CD14-positive monocyte (primary cell): ENCODE measurements around the gene ALAS1. TPM values are rescaled to one million over a fixed set of nuclear protein-coding genes. Genes with fewer than 3 reads are reported as not detected.
A peak's percentile ranks its signal among the peaks of the same experiment; 100 is the strongest.

Source experiments
- DNase-seq, 3 donors: peaks; one replicate each; pipeline ENCODE4 v3.0.0-alpha.2; 2011 to 2022
- H2AFZ ChIP-seq: 2 replicates; pipeline ENCODE4 v1.6.0; 2012; ENCODE audit warnings: mild to moderate bottlenecking, low read depth, low read length, inconsistent platforms; ENCODE audit not compliant: insufficient read depth, poor library complexity, severe bottlenecking
- H3K27ac ChIP-seq, 2 donors: 1 replicate in 1 of 2; 2 replicates in 1 of 2; pipeline ENCODE4 v1.5.1; 2012 to 2013; ENCODE audit warnings: low read length in 2 of 2, control low read depth in 1 of 2, inconsistent platforms in 1 of 2, low read depth in 1 of 2, mild to moderate bottlenecking in 1 of 2
- H3K27me3 ChIP-seq, 2 donors: one replicate each; pipeline versions ENCODE4 v1.6.0 to v1.6.1; 2011 to 2013; ENCODE audit warnings: low read length in 2 of 2; ENCODE audit not compliant: control insufficient read depth in 2 of 2, insufficient read depth in 2 of 2
- H3K36me3 ChIP-seq, 2 donors: replicated peaks in 1 of 2; 1 replicate in 1 of 2; 2 replicates in 1 of 2; pipeline versions ENCODE4 v1.5.1 to v1.6.1; 2012 to 2013; ENCODE audit warnings: low read length in 2 of 2, control low read depth in 1 of 2, inconsistent platforms in 1 of 2, mild to moderate bottlenecking in 1 of 2; ENCODE audit not compliant: insufficient read depth in 2 of 2, control insufficient read depth in 1 of 2
- H3K4me1 ChIP-seq, 2 donors: 1 replicate in 1 of 2; 2 replicates in 1 of 2; pipeline versions ENCODE4 v1.5.1 to v1.6.1; 2012 to 2013; ENCODE audit warnings: low read length in 2 of 2, control low read depth in 1 of 2, inconsistent platforms in 1 of 2, mild to moderate bottlenecking in 1 of 2, moderate library complexity in 1 of 2; ENCODE audit not compliant: insufficient read depth in 2 of 2, control insufficient read depth in 1 of 2
- H3K4me2 ChIP-seq: replicated peaks from 2 replicates; pipeline ENCODE3; 2012; ENCODE audit warnings: low read length, moderate library complexity, mild to moderate bottlenecking; ENCODE audit not compliant: poor library complexity, severe bottlenecking; ENCODE audit errors: extremely low read depth
- H3K4me3 ChIP-seq, 3 experiments: fragments of 200-600 bp in 1 of 3; sonication (generic) in 1 of 3; replicated peaks in 1 of 3; 1 replicate in 2 of 3; 2 replicates in 1 of 3; pipeline ENCODE4 v1.5.1; 2011 to 2013; ENCODE audit warnings: low read length in 3 of 3, mild to moderate bottlenecking in 3 of 3, control low read depth in 2 of 3, low read depth in 2 of 3, inconsistent platforms in 1 of 3, moderate library complexity in 1 of 3
- H3K79me2 ChIP-seq: 2 replicates; pipeline ENCODE4 v1.6.0; 2012; ENCODE audit warnings: mild to moderate bottlenecking, control low read depth, inconsistent platforms, low read length, moderate library complexity; ENCODE audit not compliant: insufficient read depth
- H3K9ac ChIP-seq: 2 replicates; pipeline ENCODE4 v1.6.0; 2017; ENCODE audit warnings: low read length, mild to moderate bottlenecking; ENCODE audit not compliant: insufficient read depth, poor library complexity, severe bottlenecking
- H3K9me3 ChIP-seq, 2 donors: replicated peaks in 1 of 2; 1 replicate in 1 of 2; 2 replicates in 1 of 2; pipeline versions ENCODE4 v1.5.1 to v1.6.1; 2012 to 2013; ENCODE audit warnings: low read length in 2 of 2, control low read depth in 1 of 2; ENCODE audit not compliant: control insufficient read depth in 1 of 2, insufficient read depth in 1 of 2
- H4K20me1 ChIP-seq: 2 replicates; pipeline ENCODE4 v1.6.0; 2012; ENCODE audit warnings: mild to moderate bottlenecking, low read length, control low read depth, moderate library complexity; ENCODE audit not compliant: insufficient read depth
- H3K27ac Mint-ChIP-seq, 7 donors: one replicate each; pipeline ENCODE4 v1.8.0; 2020; ENCODE audit warnings: mild to moderate bottlenecking in 7 of 7, mixed read lengths in 7 of 7, moderate library complexity in 6 of 7, inconsistent platforms in 2 of 7
- H3K27me3 Mint-ChIP-seq, 3 donors: one replicate each; pipeline ENCODE4 v1.8.0; 2021 to 2022; ENCODE audit warnings: low read depth in 3 of 3, mild to moderate bottlenecking in 3 of 3, mixed read lengths in 3 of 3, moderate library complexity in 3 of 3, inconsistent platforms in 1 of 3
- H3K36me3 Mint-ChIP-seq, 2 donors: one replicate each; pipeline ENCODE4 v1.8.0; 2020; ENCODE audit warnings: mixed read lengths in 2 of 2, inconsistent platforms in 1 of 2, mild to moderate bottlenecking in 1 of 2
- H3K4me1 Mint-ChIP-seq: one replicate; pipeline ENCODE4 v1.8.0; 2020; ENCODE audit warnings: mild to moderate bottlenecking, mixed read lengths
- H3K4me3 Mint-ChIP-seq, 2 donors: one replicate each; pipeline ENCODE4 v1.8.0; 2020; ENCODE audit warnings: mild to moderate bottlenecking in 2 of 2, mixed read lengths in 2 of 2, moderate library complexity in 1 of 2
- H3K9me3 Mint-ChIP-seq, 7 donors: one replicate each; pipeline ENCODE4 v1.8.0; 2020 to 2022; ENCODE audit warnings: mixed read lengths in 7 of 7, mild to moderate bottlenecking in 6 of 7, moderate library complexity in 6 of 7, inconsistent platforms in 2 of 7
- WGBS: methylation state at CpG from one replicate; pipeline ENCODE4 v1.1.5; 2013; ENCODE audit warnings: missing lambda C conversion rate; ENCODE audit not compliant: insufficient coverage; 5-methylcytosine and 5-hydroxymethylcytosine counted together
- intact Hi-C, 2 donors: fragments of 100-400 bp; cut with micrococcal nuclease; formaldehyde crosslinking; loops; one replicate each; pipeline versions ENCODE4 v1.15.0 to v1.15.1; 2023
- polyA plus RNA-seq, 3 donors: library from polyadenylated mRNA; depleted of rRNA in 1 of 3; unstranded in 2 of 3; stranded (reverse) in 1 of 3; fragments of 300-500 nt in 2 of 3; fragments of >200 nt in 1 of 3; fragmentation: Illumina TruSeq in 2 of 3; gene quantifications; 1 replicate in 2 of 3; 2 replicates in 1 of 3; pipeline ENCODE4 v1.2.3, GENCODE V29; 2012 to 2021
- TF ChIP-seq, protein P1 (sequence below): fragments of 200-600 bp; IDR thresholded peaks from one replicate; pipeline ENCODE4 v1.8.0; 2022; ENCODE audit warnings: antibody characterized with exemption, mild to moderate bottlenecking

ALAS1 gene
- polyA plus RNA-seq, 3 donors: 20.9 to 84.7 (median 38.7) TPM

DNA sequence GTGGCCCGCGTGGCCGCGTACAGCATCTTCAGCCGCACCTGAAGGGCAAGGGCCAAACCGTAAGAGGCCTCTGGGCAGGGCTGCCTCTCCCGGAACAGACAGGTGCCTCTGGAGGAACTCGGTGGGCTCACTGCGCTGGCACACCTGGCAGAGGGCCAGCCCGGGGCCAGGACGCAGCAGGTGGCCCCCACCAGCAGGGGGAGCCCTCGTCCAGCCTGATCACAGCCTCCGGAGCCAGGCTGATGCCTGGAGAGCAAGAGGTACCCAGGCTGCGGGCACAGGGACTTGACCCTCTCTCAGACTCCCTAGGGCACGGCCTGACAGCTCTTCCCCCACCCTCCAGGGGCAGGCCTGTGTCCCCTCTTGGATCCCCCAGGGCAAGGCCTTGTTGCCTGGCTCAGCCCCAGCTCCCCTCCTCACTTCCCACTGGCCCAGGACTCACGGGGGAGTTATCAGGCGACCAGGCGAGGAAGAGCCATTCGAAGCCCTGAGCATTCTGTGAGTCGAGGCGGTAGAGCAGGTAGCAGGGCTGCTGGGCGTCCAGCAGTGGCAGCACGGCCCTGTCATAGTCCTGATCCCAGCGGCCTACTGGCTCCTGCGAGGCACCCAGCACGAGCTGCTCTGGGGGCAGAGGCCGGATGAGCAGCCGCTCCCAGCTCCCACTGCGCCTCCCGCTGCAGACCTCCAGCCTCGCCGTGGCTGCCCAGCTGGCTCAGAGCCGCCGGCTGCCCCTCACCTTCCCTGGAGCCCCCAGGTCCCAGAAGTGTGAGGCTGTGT is 33.7 kb downstream of the ALAS1 start:
- Histone ChIP-seq H3K9ac (no peak overlapping the region), H3K4me2 (no peak overlapping the region), H3K27me3 (no peaks in the 10 kb centered on the region), H3K4me3 (no peak overlapping the region), H4K20me1 (peaks cover 99% of the 10 kb centered on the region), H3K9me3 (no peaks in the 10 kb centered on the region), H3K36me3 (peaks cover 76 to 90% of the 10 kb centered on the region in 2 donors), H3K4me1 (peaks cover 16 to 47% of the 10 kb centered on the region in 2 donors), H3K79me2 (peaks cover 56% of the 10 kb centered on the region), H2AFZ (no peak overlapping the region), H3K27ac (peak overlapping the region in 1 of 2 donors; percentile 36)
- Mint-ChIP-seq H3K4me3 (peak overlapping the region in 1 of 2 donors; percentile 53), H3K36me3 (peaks cover 74 to 90% of the 10 kb centered on the region in 2 donors), H3K27me3 (no peaks in the 10 kb centered on the region), H3K27ac (peak overlapping the region in 6 of 7 donors; percentile 69 to 91 (median 74)), H3K4me1 (peaks cover 34% of the 10 kb centered on the region), H3K9me3 (no peaks in the 10 kb centered on the region)
- 62% methylated on average over 26 of the region's 34 CpGs for WGBS
- TF ChIP-seq, protein P1, sequence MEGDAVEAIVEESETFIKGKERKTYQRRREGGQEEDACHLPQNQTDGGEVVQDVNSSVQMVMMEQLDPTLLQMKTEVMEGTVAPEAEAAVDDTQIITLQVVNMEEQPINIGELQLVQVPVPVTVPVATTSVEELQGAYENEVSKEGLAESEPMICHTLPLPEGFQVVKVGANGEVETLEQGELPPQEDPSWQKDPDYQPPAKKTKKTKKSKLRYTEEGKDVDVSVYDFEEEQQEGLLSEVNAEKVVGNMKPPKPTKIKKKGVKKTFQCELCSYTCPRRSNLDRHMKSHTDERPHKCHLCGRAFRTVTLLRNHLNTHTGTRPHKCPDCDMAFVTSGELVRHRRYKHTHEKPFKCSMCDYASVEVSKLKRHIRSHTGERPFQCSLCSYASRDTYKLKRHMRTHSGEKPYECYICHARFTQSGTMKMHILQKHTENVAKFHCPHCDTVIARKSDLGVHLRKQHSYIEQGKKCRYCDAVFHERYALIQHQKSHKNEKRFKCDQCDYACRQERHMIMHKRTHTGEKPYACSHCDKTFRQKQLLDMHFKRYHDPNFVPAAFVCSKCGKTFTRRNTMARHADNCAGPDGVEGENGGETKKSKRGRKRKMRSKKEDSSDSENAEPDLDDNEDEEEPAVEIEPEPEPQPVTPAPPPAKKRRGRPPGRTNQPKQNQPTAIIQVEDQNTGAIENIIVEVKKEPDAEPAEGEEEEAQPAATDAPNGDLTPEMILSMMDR: peak; percentile 98
- intact Hi-C loops: loop anchor here (2.0 kb wide), 2 partner anchors 107 to 109 kb away; no protein-coding TSS in a partner anchor
- peak; percentile 75 to 80 (median 79) for DNase-seq

DNA sequence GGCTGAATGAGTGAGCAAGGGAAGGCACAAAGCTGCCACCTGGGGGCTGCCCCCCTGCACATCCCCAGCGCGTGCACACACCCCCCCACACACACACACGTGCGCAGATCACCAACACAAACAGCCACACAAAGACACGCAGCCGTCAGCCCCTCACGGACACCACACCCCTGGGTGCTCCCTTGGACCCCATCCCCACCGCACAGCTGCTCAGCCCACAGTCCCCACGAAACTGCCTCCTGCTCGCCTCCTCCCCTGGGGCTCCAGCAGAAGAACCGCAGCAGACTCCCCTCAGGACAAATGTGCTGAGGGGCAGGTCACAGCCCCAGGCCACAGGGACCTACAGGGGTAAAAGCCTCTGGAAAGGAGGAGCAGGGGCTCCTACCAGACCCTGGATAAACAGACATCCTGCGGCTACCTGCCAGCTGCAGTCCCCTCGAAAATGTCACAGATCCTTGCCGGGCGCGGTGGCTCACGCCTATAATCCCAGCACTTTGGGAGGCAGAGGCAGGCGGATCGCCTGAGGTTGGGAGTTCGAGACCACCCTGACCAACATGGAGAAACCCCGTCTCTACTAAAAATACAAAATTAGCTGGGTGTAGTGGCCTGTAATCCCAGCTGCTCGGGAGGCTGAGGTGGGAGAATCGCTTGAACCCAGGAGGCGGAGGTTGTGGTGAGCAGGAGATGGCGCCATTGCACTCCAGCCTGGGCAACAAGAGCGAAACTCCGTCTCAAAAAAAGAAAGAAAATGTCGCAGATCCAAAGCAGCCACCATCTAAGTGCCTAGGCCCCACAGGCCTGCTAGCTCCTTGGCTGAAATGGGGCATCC is 34.5 kb downstream of the ALAS1 start:
- Histone ChIP-seq H3K27me3 (no peaks in the 10 kb centered on the region), H3K36me3 (peaks cover 73 to 84% of the 10 kb centered on the region in 2 donors), H3K9ac (no peak overlapping the region), H3K4me1 (peaks cover 24 to 55% of the 10 kb centered on the region in 2 donors), H2AFZ (no peak overlapping the region), H3K27ac (peak overlapping the region in 1 of 2 donors; percentile 1), H4K20me1 (peaks cover 99% of the 10 kb centered on the region), H3K4me3 (no peak overlapping the region), H3K9me3 (no peaks in the 10 kb centered on the region), H3K4me2 (no peak overlapping the region), H3K79me2 (peaks cover 64% of the 10 kb centered on the region)
- Mint-ChIP-seq H3K36me3 (peaks cover 69 to 86% of the 10 kb centered on the region in 2 donors), H3K4me1 (peaks cover 37% of the 10 kb centered on the region), H3K27ac (peak overlapping the region in 4 of 7 donors; percentile 40 to 77 (median 44)), H3K27me3 (no peaks in the 10 kb centered on the region), H3K4me3 (no peak overlapping the region), H3K9me3 (no peaks in the 10 kb centered on the region)
- WGBS: 88% methylated on average over 20 of the region's 28 CpGs
- no peak for DNase-seq
- intact Hi-C loops: no loop called here
- TF ChIP-seq, protein P1: peak; percentile 34
